GM21717 (cell line): ENCODE measurements around the gene HRK.

Source experiments
- ATAC-seq: cut with Tn5 transposase; IDR thresholded peaks from one replicate; pipeline ENCODE4 v1.9.1; 2021; ENCODE audit warnings: mild to moderate bottlenecking, moderate library complexity; ENCODE audit not compliant: unreplicated experiment

The HRK gene

DNA sequence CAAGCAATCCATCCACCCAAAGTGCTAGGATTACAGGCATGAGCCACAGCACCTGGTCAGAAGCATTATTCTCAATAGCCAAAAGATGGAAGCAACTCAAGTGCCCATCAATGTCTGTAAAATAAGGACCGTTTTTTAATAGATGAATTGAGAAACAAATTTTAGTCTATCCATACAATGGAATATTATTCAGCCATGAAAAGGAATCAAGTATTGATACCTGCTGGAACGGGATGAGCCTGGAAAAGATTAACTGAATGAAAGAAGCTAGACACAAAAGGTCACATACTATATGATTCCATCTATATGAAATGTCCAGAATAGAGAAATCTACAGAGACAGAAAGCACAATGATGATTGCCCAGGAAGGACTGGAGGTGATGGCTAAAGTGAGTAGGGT is 20.4 kb upstream of the HRK start:
- ATAC-seq: no peak

DNA sequence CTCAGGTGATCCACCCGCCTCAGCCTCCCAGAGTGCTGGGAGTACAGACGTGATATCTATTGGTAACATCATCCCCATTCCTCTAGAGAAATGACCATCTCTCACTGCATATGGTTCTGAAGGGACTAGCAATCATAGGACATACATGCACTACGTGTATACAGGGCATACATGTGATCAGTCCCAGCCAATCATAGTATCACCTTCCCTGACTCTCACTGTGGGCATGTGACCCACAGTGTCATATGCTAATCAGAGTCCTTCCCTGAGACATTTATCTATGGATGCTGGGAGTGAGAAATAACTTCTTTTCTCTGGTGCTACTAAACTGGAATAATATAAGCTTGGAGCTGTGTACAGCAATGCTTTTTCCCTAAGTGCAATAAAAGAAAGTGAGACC is 17.4 kb upstream of the HRK start:
- ATAC-seq: no peak

DNA sequence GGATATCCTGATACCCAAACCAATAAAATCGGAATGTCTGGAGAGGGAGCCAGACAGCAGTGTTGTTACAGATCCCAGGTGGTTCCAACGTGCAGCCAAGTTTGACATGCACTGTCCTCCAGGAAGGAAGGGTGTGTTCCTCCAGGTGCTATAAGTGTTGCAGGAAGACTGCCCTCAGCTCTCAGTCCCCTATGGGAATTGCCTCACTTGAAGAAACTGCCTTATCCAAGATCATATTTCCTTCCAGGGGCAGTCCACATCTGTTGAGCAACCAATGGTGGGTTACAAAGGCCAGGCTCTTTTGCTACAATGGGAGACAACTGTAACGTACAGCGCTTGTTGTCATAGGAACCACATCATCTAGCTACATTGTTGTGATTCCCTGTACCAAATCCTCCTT is 16.2 kb upstream of the HRK start:
- ATAC-seq: no peak

DNA sequence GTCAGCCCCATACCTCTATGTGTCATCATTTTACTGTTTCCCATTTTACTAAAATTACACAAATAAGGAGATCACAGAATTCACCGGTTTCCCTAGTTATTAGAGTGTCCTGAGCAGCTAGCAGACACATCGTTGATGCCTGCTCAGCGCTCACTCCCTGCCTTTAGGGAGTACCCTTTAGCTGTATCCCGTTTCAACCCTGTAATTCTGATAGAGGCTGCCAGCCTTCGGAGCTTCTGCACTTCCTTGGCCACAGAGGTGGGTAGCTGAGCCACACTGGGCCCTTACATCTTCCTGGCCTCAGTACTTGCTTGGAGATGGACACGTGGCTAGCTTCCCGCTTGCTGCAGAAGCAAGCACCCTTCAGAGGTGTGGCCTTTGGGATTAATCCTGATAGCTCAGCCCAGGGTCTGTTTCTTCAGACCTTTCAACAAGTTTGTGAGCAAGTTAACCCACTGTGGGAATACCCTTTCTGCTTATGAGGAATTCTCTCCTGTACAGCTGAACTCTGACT is 15.2 kb upstream of the HRK start:
- ATAC-seq: no peak

DNA sequence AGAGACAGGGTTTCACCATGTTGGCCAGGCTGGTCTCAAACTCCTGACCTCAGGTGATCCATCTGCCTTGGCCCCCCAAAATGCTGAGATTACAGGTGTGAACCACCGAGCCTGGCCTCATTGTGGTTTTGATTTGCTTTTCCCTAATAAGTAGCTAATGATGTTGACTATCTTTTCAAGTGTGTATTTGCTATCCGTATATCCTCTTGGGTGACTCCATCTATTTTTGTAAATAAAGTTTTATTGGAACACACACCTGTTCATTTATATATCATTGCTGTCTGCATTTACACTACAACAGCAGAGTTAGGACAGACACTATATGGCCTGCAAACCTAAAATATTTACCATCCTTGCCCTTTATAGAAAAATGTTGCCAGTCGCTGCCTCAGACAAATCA is 13.7 kb upstream of the HRK start:
- no peak for ATAC-seq

DNA sequence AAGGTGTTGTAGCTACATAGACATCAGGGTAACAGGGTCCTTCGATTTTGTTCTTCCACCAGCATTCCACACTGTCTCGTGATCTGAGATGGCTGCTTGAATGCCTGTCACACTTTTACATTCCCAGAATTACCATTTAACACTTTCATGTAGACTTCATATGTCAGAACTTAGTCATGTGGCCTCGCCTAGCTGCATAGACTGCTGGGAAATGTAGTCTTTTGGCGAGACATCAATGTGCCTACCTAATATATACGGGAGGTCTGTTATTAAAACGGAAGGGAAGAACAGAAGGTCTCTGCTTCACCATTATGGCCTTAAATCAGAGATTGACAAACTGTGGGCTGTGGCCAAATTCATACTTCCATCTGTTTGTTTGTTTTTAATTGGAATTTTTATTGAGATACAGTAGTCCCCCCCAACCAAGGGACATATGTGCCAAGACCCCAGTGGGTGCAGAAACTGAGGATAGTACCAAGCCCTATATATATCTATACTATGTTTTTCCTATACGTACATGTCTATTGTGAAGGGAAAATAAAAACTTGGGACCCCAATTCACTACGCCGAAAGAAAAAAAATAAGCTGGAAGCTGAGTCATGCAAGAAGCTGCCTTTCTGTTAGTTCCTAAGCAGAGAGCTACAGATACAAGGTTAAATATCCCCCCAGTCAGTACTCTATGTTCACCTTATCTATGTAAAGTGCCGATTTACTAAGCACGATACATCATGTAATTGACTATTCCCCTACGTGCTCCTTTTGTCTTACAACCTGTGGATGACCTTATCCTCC is 11.3 kb upstream of the HRK start:
- ATAC-seq: no peak

DNA sequence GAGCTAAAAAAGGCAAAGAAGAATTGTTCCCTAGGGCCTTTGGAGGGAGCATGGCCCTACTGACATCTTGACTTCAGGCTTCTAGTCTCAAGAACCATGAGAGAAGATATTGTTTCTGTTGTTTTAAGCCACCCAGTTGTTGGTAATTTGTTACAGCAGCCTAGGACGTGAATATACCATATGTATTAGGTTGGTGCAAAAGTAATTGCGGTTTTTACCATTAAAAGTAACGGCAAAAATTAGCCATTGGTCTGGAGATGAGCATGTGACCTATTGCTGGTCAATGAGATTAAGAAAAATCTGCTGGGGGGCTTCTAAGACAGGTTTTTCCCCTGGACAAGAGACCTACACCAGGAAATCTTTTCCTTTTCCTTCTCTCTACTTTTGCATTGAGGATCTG is 9.8 kb upstream of the HRK start:
- no peak for ATAC-seq

DNA sequence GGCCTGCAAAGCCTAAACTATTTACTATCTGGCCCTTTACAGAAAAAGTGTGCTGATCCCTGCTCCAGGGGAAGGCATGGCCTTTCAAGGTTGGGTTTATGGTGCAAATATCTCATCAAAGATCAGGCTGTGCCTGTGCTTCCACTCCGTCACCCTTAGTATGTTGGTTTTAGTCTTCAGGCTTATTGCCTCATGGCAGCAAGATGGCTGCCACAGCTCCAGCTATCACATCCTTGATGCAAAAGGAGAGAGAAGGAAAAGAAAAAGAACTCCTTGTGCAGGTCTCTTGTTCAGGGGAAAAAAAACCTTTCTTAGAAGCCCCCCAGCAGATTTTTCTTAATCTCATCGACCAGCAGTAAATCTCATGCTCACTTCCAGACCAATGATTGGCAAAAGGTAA is 9.1 kb upstream of the HRK start:
- ATAC-seq: no peak

DNA sequence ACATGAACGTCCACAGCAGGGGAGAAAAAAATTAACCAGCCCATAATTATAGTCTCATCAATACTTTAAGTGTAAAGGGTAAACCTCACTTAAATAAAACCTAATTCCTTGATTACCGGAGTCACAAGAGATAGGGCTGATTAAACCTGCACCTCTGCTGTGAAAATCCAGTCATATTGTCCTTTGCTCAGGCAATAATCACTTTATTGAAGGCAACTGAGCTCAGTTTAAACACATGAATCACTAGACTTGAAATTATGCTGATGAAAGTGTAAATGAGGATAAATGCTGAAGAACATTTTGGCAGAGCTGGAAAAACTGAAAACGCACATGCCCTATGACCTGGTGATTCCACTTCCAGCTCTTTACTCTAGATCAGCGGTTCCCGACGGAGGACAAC is 6.7 kb upstream of the HRK start:
- no peak for ATAC-seq

DNA sequence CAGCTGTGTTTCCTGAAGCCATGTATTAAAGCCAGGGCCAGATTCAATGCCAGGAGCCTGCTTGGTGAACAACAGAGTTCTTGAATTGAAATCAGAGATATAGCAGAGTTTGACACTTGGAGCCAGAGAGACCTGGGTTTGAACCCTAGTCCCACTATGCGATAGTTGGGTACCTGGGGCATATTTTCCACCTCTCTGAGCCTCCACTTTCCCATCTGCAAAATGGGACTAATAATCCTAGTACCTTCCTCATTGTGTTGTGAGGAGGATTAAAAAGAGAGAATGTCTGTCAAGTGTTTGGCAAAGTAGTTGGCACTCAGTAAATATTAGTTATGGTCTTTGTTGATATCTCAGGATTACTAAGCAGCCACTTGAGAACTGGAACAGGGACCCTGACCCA is 6.0 kb upstream of the HRK start:
- ATAC-seq: no peak

DNA sequence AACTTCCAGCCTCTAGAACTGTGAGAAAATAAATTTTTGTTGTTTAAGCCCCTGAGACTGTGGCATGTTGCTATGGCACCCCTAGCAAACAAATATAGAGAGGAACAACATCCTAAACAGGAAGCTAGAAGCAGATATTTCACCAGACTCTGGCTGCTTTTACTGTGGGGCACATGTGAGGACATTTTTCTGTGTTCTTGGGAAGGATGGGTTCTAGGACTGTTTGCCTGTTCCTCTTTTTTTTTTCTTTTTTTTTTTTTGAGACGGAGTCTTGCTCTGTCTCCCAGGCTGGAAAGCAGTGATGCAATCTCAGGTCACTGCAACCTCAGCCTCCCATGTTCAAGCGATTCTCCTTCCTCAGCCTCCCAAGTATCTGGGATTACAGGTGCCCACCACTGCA is 4.2 kb upstream of the HRK start:
- no peak for ATAC-seq

DNA sequence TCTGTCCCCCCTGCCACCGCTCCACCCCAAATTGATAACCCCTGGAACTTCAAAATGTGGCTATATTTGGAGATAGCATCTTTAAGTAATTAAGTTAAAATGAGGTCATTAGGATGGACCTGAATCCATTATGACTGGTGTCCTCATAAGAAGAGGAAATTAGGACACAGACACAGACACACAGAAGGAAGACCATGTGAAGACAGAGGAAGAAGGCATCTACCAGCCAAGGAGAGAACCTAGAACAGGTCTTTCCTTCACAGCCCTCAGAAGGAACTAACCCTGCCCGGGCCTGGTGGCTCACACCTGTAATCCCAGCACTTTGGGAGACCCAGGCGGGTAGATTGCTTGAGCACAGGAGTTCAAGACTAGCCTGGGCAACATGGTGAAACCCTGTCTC is 3.6 kb upstream of the HRK start:
- ATAC-seq: no peak

DNA sequence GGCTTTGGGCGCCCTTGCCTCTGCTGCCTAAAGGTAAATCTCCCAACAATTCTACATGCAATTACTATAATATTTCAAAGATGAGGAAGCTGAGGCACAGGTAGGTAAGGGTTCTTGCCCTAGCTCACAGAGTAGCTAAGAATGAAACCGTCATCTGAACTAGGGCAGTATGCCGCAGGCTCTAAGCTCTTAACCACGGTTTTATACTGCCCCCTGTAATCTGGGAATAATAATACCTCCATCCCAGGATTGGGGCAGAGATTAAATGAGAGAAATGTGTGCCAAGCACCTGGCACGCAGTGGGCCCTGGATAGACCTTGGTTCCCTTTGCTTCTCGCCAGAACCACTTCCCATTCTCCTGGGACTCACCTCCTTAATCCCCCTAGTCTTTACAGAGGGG is 1.5 kb upstream of the HRK start:
- no peak for ATAC-seq

DNA sequence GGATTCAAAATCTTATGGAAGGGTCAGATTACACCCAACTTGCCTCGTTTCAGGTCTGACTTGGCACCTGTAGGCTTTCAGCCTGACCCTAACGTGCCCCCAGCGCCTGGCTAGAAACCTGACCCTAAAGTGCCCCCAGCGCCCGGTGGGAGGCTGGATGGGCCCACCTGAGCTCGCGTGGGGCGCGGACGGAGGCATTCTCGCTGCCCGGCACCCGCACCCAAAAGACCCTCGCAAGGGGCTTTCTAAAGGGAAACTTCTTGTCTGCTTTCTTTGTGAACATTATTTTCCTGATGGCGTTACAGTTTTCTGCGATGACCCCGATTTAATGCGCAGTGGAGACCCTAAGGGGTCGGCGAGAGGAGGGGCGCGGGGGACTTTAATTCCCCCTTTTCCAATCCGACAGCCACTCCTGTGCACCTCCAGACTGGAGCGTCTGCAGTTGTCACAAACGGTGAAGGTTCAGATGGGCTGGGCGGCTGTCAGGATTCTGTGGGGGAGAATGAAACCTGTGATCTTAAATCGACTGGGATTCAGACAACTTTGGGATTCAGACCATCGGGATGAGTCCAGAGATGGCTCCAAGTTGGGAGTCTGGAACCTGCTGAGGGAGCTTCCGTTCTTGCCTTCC is 751 bp upstream of the HRK start:
- no peak for ATAC-seq

DNA sequence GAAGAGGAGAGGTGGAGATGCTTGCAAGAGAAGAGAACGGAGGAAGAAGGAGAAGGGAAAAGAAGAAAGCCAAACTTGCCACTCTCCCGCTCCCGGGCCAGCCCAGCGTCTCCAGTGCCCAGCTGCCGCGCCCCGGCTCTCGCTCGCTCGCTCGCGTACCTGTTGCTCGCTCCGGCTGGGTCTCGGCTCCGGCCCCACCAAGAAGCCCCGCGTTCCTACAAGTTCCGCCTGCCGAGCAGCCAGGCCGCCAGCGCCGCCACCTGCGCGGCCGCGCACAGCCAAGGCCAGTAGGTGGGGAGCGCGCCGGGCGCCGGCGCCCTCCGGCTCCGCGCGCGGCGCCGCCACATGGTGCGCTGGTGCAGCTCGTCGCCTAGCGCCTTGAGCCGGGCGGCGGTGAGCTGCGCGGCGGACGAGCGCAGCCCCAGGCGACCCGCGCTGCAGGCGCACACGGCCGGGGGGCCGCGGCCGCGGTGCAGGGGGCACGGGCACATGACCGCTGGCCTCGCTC is 370 bp downstream of the HRK start:
- no peak for ATAC-seq

DNA sequence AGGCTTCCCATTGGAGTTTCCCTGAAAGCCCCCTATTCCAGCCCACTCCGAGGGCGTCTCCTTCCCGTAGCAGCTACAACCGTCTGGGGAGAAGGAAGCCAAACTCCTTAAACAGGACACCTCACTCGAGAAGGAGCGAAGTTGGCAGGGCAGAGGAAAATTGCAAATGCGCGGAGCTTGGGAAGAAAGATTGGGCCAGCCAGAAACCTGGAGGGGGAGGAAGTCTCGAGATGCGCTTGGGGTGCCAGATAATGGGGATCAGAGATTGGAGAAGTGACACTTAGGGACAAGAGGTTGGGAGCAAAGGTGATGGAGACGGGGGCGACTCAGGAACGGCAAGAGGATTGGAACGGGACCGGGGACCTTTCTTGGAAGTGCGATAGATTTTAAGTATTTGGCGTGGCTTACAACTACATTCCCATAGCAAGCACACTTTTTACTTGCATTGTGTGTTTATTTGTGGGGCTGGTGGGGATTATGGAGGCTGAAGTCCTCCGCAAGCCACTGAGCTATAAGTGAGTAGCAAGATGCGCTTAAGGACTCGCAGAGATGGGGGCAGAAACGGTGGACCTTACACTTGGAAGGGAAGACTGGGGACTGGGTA is 926 bp downstream of the HRK start:
- ATAC-seq: no peak

DNA sequence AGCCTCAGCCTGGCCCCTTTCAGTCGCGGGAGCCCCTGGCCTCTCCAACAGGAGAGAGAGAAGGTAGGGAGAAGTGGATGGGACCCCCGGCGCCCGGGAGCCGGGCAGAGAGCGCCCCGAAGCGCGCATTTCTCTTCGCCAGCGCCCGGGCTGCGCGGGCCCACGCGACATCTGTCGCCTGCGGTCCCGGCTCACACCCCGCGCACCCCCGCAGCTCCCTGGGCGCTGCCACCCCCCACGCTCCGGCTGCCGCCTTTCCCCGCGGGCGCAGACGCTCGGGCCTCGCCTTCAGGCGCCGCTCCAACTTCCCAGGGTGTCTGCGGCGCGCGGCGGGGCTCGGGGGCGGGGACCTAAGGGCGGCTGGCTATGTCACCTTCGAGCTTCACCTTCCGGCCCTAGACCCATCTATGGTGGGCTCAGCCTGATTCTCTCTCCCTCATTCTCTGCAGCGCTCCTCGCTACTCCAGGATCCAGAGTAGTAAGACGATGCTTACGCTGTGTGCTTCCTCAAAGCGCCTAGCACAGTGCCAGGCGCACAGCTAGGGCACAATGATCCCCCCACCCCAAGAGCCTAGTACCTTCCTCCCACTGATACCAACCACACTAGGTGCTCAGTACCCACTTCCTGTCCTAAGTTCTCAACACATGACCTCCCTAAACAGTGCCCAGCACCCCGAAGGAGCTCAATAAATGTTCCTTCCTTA is 1.6 kb downstream of the HRK start:
- no peak for ATAC-seq

DNA sequence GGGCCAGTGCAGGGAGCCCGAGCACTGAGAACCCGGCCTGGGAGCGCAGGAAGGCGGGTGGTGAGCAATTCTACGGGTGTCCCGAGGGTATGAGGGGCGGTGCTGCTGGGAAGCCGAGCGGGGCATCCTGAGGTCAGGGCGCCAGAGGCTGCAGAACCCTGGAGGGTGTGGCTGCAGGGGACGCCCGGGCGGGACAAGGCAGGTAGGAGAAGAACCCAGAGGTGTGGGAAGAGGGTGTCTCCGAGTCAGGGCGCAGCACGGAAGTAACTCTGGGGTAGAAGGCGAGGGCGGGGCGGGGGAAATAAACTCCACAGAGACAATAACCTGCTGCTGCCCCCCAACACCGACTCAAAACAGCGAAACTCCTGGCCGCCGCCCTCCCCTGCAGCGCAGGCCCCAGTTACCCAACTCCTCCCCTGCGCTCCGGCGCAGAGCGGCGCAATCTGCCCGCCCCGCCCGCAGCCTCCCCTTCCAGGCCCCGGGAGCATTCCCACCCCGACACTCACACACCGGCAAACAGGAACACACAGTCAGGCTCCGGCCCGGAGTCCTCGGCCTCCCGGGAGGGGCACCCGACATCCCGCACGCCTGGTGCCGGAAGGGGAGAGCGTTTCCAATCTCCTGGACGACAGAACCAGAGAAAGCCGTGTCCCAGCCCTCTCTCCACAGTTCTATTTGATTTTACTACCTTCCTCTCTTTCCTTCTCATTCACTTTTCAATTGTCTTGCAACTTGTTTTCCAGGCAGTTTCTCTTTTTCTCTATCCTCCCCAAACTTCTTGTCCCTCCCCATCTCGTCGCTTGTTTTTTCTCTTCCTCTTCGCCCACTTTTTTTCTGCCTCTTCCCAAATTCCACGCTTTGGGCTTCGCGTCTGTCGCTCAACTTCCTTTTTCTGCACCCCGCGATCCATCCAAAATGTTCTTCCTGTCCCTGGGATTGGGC is 2.4 kb downstream of the HRK start:
- ATAC-seq: no peak

DNA sequence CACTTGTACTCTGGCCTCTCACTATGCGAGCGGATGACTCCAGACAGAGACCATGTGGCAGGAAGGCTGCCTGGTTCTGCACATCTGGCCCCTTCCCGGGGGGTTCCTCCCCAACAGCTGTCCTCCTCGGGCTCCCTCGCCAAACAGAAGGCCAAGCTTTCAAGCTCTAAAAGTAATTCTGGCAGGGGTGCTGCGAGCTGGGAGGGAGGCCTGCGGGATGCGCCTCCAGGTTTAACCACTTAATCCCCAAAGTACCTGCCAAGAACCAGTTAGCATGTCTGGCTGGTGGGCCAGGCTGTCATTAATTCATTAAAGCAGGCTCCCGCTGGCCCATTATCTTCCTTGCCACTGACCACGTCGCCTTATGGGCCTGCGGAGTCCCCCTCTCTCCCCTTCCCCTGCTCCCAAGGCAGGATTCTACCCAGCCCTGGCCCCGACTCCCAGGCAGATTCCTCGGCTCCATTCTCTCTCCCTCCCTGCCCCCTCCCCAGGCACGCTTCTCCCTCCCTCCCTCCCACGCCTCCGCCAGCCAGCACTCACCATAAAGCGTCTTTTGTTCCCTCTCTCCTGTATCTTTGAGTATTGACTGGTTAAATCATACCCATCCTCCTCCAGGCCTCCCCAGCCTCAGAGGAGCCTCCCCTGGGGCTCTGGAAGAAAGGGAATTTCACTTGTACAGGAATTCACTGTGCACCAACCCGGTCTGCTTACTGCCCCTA is 4.9 kb downstream of the HRK start:
- ATAC-seq: no peak
